K562 (cell line): ENCODE measurements around the gene C4orf54. TPM values are rescaled to one million over a fixed set of nuclear protein-coding genes. Genes with fewer than 3 reads are reported as not detected.

Source experiments
- ATAC-seq: fragments of 200-7000 bp; cut with Tn5 transposase; 3 replicates; pipeline ENCODE4 v1.9.1; 2020; ENCODE audit warnings: moderate library complexity
- BruUV-seq: library from RNA; stranded (reverse); fragments of 400-500 nt; replicated peaks from 2 replicates; lab custom pipeline; 2021; lab: Mats Ljungman, UMichigan
- CTCF ChIA-PET: fragments of 300-600 bp; formaldehyde crosslinking; extraction: SDS; loops from one replicate; lab custom pipeline; 2021; ENCODE audit warnings: low intra/inter-chr PET ratio; lab: Yijun Ruan, JAX
- POLR2A ChIA-PET: fragments of 300-600, 350-650 bp; sonication (Branson Sonifier 250); formaldehyde crosslinking; extraction: SDS; loops from one replicate; lab custom pipeline; 2021; ENCODE audit warnings: antibody characterized with exemption, inconsistent platforms; lab: Yijun Ruan, JAX
- DNase-seq, 4 experiments: peaks; one replicate each; pipeline versions ENCODE4 v3.0.0 to v3.0.0-alpha.2; 2011 to 2018; ENCODE audit warnings: low spot score in 3 of 4, mixed read lengths in 3 of 4; ENCODE audit errors: extremely low read depth in 1 of 4
- FAIRE-seq: peaks from 2 replicates; lab custom pipeline; 2011; peaks lifted over from hg19 to GRCh38; lab: Jason Lieb, UNC
- H2AFZ ChIP-seq: 2 replicates; pipeline ENCODE4 v1.6.0; 2011; ENCODE audit warnings: low read depth, low read length, control low read depth, inconsistent platforms
- H3K27ac ChIP-seq: fragments of 200-600 bp; 3 replicates; pipeline ENCODE4 v1.8.0; 2011; ENCODE audit warnings: low read depth, mild to moderate bottlenecking, control low read depth, inconsistent platforms, low read length, moderate library complexity, mixed read lengths; ENCODE audit errors: extremely low read depth
- H3K27me3 ChIP-seq, 2 experiments: fragments of 300-600 bp in 1 of 2; 2 replicates in 1 of 2; 3 replicates in 1 of 2; pipeline versions ENCODE4 v1.6.0 to v1.8.0; 2011; ENCODE audit warnings: inconsistent platforms in 2 of 2, low read length in 2 of 2, mild to moderate bottlenecking in 1 of 2, mixed read lengths in 1 of 2, moderate library complexity in 1 of 2; ENCODE audit not compliant: control insufficient read depth in 2 of 2, insufficient read depth in 2 of 2
- H3K36me3 ChIP-seq: fragments of 300-600 bp; 3 replicates; pipeline ENCODE4 v1.8.0; 2011; ENCODE audit warnings: mild to moderate bottlenecking, low read length, inconsistent platforms; ENCODE audit not compliant: control insufficient read depth, insufficient read depth
- H3K4me1 ChIP-seq, 2 experiments: fragments of 200-600 bp in 1 of 2; replicated peaks in 1 of 2; 2 replicates in 1 of 2; 3 replicates in 1 of 2; pipeline versions ENCODE4 v1.5.1 to v1.8.0; 2011; ENCODE audit warnings: inconsistent platforms in 2 of 2, low read length in 2 of 2, mild to moderate bottlenecking in 1 of 2, mixed read lengths in 1 of 2, moderate library complexity in 1 of 2; ENCODE audit not compliant: control insufficient read depth in 2 of 2, insufficient read depth in 2 of 2
- H3K4me2 ChIP-seq: 2 replicates; pipeline ENCODE4 v1.6.1; 2011; ENCODE audit warnings: low read length, control low read depth, inconsistent platforms, mixed read lengths; ENCODE audit not compliant: insufficient read depth
- H3K4me3 ChIP-seq: fragments of 200-600 bp; sonication (generic), shearing (Covaris generic); 2 replicates; pipeline ENCODE4 v1.5.1; 2016; ENCODE audit warnings: control low read depth, inconsistent platforms
- H3K79me2 ChIP-seq: fragments of 200-600 bp; 3 replicates; pipeline ENCODE4 v1.8.0; 2011; ENCODE audit warnings: low read length, inconsistent platforms; ENCODE audit not compliant: control insufficient read depth, insufficient read depth
- H3K9ac ChIP-seq, 2 experiments: 2 replicates each; pipeline versions ENCODE4 v1.6.0 to v1.6.1; 2011; ENCODE audit warnings: low read depth in 2 of 2, low read length in 2 of 2, control low read depth in 1 of 2, inconsistent platforms in 1 of 2, mild to moderate bottlenecking in 1 of 2, mixed read lengths in 1 of 2; ENCODE audit not compliant: insufficient read depth in 1 of 2
- H3K9me1 ChIP-seq: one replicate; pipeline ENCODE4 v1.6.0; 2011; ENCODE audit warnings: inconsistent platforms, mild to moderate bottlenecking, low read length, moderate library complexity; ENCODE audit not compliant: control insufficient read depth, insufficient read depth
- H3K9me3 ChIP-seq: replicated peaks from 2 replicates; pipeline ENCODE4 v1.5.1; 2011; ENCODE audit warnings: low read depth, low read length, inconsistent platforms; ENCODE audit not compliant: control insufficient read depth, insufficient read depth
- H4K20me1 ChIP-seq: replicated peaks from 2 replicates; pipeline ENCODE4 v1.6.1; 2011; ENCODE audit warnings: low read length, inconsistent platforms, mixed read lengths; ENCODE audit not compliant: control insufficient read depth, insufficient read depth
- CC2D1A ChIP-seq: fragments of 450-650 bp; IDR thresholded peaks from 2 replicates; pipeline ENCODE4 v1.6.1; 2017; ENCODE audit warnings: mild to moderate bottlenecking
- COPS2 ChIP-seq: fragments of 450-650 bp; conservative IDR thresholded peaks from 2 replicates; pipeline ENCODE4 v1.6.1; 2016; ENCODE audit warnings: mild to moderate bottlenecking, moderate library complexity
- E4F1 ChIP-seq: fragments of 250-450 bp; sonication (Bioruptor Pico); IDR thresholded peaks from 2 replicates; pipeline ENCODE4 v1.5.0; 2021; ENCODE audit warnings: mild to moderate bottlenecking, borderline replicate concordance
- FOS ChIP-seq: IDR thresholded peaks from 3 replicates; pipeline ENCODE4 v1.6.1; 2011; ENCODE audit not compliant: insufficient read length; ENCODE audit errors: extremely low read depth
- HOXB6 ChIP-seq: fragments of 250-450 bp; sonication (Bioruptor Pico); IDR thresholded peaks from 2 replicates; pipeline ENCODE4 v1.5.1; 2022; ENCODE audit warnings: mild to moderate bottlenecking, borderline replicate concordance
- KAT2B ChIP-seq: IDR thresholded peaks from one replicate; pipeline ENCODE4 v1.6.1; 2012; ENCODE audit warnings: low read depth, mild to moderate bottlenecking, control low read depth, inconsistent platforms, low read length, moderate library complexity
- KDM5B ChIP-seq: fragments of 200-600 bp; sonication (generic); IDR thresholded peaks from 2 replicates; pipeline ENCODE4 v1.6.1; 2012; ENCODE audit warnings: low read depth, mild to moderate bottlenecking, moderate library complexity, low read length, control low read depth, inconsistent platforms; ENCODE audit not compliant: insufficient replicate concordance
- MAFF ChIP-seq: IDR thresholded peaks from 2 replicates; pipeline ENCODE4 v1.6.1; 2012; ENCODE audit warnings: low read length, improper control_type of control experiment
- NCOR1 ChIP-seq: fragments of 450-650 bp; IDR thresholded peaks from 2 replicates; pipeline ENCODE4 v1.6.1; 2016; ENCODE audit warnings: mild to moderate bottlenecking, moderate library complexity
- RERE ChIP-seq: sonication (generic); formaldehyde crosslinking; IDR thresholded peaks from 2 replicates; pipeline ENCODE4 v1.8.0; 2023; ENCODE audit warnings: missing genetic modification reagents, mild to moderate bottlenecking, borderline replicate concordance
- SMAD1 ChIP-seq: fragments of 150-350 bp; IDR thresholded peaks from 2 replicates; pipeline ENCODE4 v1.6.1; 2014; ENCODE audit warnings: low read length, low read depth; ENCODE audit not compliant: partially characterized antibody
- ZC3H4 ChIP-seq: sonication (generic); formaldehyde crosslinking; IDR thresholded peaks from 2 replicates; pipeline ENCODE4 v1.9.0; 2021; ENCODE audit warnings: missing genetic modification reagents, borderline replicate concordance
- ZNF184 ChIP-seq: sonication (generic); formaldehyde crosslinking; IDR thresholded peaks from 2 replicates; pipeline ENCODE4 v1.5.0; 2020; ENCODE audit warnings: missing genetic modification reagents
- ZNF449 ChIP-seq: fragments of 250-450 bp; sonication (Bioruptor Pico); IDR thresholded peaks from 2 replicates; pipeline ENCODE4 v1.8.0; 2022; ENCODE audit warnings: moderate library complexity, mild to moderate bottlenecking, inconsistent platforms
- WGBS: fragments of 100-300 bp; shearing (Covaris generic); methylation state at CpG from one replicate; pipeline ENCODE4 v1.1.6; 2016; ENCODE audit warnings: low coverage, mixed read lengths; ENCODE audit not compliant: insufficient coverage; ENCODE audit errors: missing lambda C conversion rate; 5-methylcytosine and 5-hydroxymethylcytosine counted together
- in situ Hi-C: fragments of 300-500 bp; cut with MboI; formaldehyde crosslinking; loops from 4 replicates; pipeline ENCODE4 v1.15.0; 2018; ENCODE audit warnings: inconsistent platforms, mixed read lengths
- intact Hi-C: fragments of 100-400 bp; cut with micrococcal nuclease; formaldehyde crosslinking; loops from 2 replicates; pipeline ENCODE4 v1.14.2; 2022
- polyA plus RNA-seq, 8 experiments: library from polyadenylated mRNA; depleted of rRNA in 4 of 8; stranded (reverse) in 5 of 8; unstranded in 3 of 8; fragments of >200 nt; fragmentation: Nextera tagmentation in 2 of 8; fragmentation: Illumina TruSeq in 1 of 8; extraction: Ambion mirVana in 2 of 8; extraction: Trizol in 1 of 8; gene quantifications; 2 replicates each; pipeline versions ENCODE4 v1.2.1 to v1.2.3, GENCODE V29; 2011 to 2014; ENCODE audit warnings: inconsistent platforms in 1 of 8, missing spikeins in 1 of 8
- total RNA-seq, 7 experiments: library from RNA; depleted of rRNA in 6 of 7; stranded (reverse); fragments of >200 nt in 6 of 7; fragmentation: Illumina TruSeq in 2 of 7; extraction: Trizol in 2 of 7; gene quantifications; 2 replicates each; pipeline versions ENCODE4 v1.2.1 to v1.2.3, GENCODE V29; 2011 to 2021; ENCODE audit warnings: low replicate concordance in 1 of 7

The C4orf54 gene
- total and polyA plus RNA-seq, 9 of the 15 experiments (the other 6 are each of a cell fraction or from before 2014, with no cell fraction given) = not detected

- TF ChIP-seq KAT2B (no peak), CC2D1A (no peak), MAFF (no peak), COPS2 (no peak), ZNF184 (CRISPR knock-in tag) (no peak), HOXB6 (CRISPR knock-in tag) (no peak), SMAD1 (no peak)
Observed at GRCh38 chr4:99690472-99690871, 32.8 kb upstream of the C4orf54 start (continued).

- ChIA-PET CTCF (no interaction called here), POLR2A (no interaction called here)
- in situ Hi-C loops (no loop called here), intact Hi-C loops (no loop called here)
- Histone ChIP-seq H2AFZ (no peak overlapping the region), H3K4me1 (no peaks in the 10 kb centered on the region), H3K9me3 (no peaks in the 10 kb centered on the region), H3K4me2 (no peak overlapping the region), H3K27me3 (no peaks in the 10 kb centered on the region), H3K79me2 (no peaks in the 10 kb centered on the region), H3K36me3 (no peaks in the 10 kb centered on the region), H3K9me1 (no peaks in the 10 kb centered on the region), H3K9ac (no peak overlapping the region), H3K4me3 (no peak overlapping the region), H4K20me1 (no peaks in the 10 kb centered on the region), H3K27ac (no peak overlapping the region)
- ATAC-seq (no peak), FAIRE-seq (no peak), DNase-seq (no peak)
- no TSS peak for BruUV-seq
- WGBS = 0% methylated on average over 1 of the region's 1 CpG
- TF ChIP-seq FOS = no peak
- TF ChIP-seq NCOR1 = no peak
- TF ChIP-seq ZNF449 = no peak
- no peak for TF ChIP-seq ZC3H4 (CRISPR knock-in tag)
- TF ChIP-seq RERE = no peak
- no peak for TF ChIP-seq E4F1
- TF ChIP-seq KDM5B = no peak
Observed at GRCh38 chr4:99687120-99687519, 29.5 kb upstream of the C4orf54 start.
